PC-3 (cell line): ENCODE results near the gene AIRE. TPM values are rescaled to one million over a fixed set of nuclear protein-coding genes. Genes with fewer than 3 reads are reported as not detected.

Source experiments
- ATAC-seq: fragments of 200-7000 bp; cut with Tn5 transposase; 2 replicates; pipeline ENCODE4 v1.9.1; 2020; ENCODE audit warnings: mild to moderate bottlenecking, moderate library complexity
- BruUV-seq: library from RNA; stranded (reverse); fragments of 400-500 nt; replicated peaks from 2 replicates; lab custom pipeline; 2021; lab: Mats Ljungman, UMichigan
- CTCF ChIA-PET: fragments of 300-600 bp; sonication (Branson Sonifier 250); formaldehyde crosslinking; loops from one replicate; lab custom pipeline; 2022; ENCODE audit warnings: antibody characterized with exemption; lab: Charles Lee
- POLR2A ChIA-PET: fragments of 300-600 bp; sonication (Branson Sonifier 250); formaldehyde crosslinking; loops from one replicate; lab custom pipeline; 2022; ENCODE audit warnings: antibody characterized with exemption; ENCODE audit not compliant: unreplicated experiment; lab: Charles Lee
- DNase-seq: peaks from one replicate; pipeline ENCODE4 v3.0.0-alpha.2; 2015
- H2AFZ ChIP-seq: fragments of 300-600 bp; sonication (generic); 2 replicates; pipeline ENCODE4 v1.6.0; 2016; ENCODE audit warnings: antibody characterized with exemption, low read length
- H3F3A ChIP-seq: fragments of 300-600 bp; sonication (generic); one replicate; pipeline ENCODE4 v1.6.0; 2017; ENCODE audit warnings: antibody characterized with exemption, low read length, control low read depth, mild to moderate bottlenecking; ENCODE audit not compliant: unreplicated experiment
- H3K27ac ChIP-seq: fragments of 300-600 bp; sonication (generic); 2 replicates; pipeline ENCODE4 v1.5.1; 2016; ENCODE audit warnings: mild to moderate bottlenecking, low read length
- H3K27me3 ChIP-seq: fragments of 300-600 bp; sonication (generic); 2 replicates; pipeline ENCODE4 v1.6.1; 2016; ENCODE audit warnings: low read length, mixed read lengths
- H3K36me3 ChIP-seq: fragments of 300-600 bp; sonication (generic); 2 replicates; pipeline ENCODE4 v1.6.1; 2016; ENCODE audit warnings: low read depth, mixed run types, low read length, mixed read lengths
- H3K4me1 ChIP-seq: fragments of 300-600 bp; sonication (generic); 2 replicates; pipeline ENCODE4 v1.5.1; 2016; ENCODE audit warnings: low read length; ENCODE audit not compliant: insufficient read depth
- H3K4me2 ChIP-seq: fragments of 300-600 bp; sonication (generic); 2 replicates; pipeline ENCODE4 v1.6.0; 2016; ENCODE audit warnings: low read length
- H3K4me3 ChIP-seq: fragments of 300-600 bp; sonication (generic); 2 replicates; pipeline ENCODE4 v1.5.1; 2016; ENCODE audit warnings: mild to moderate bottlenecking, low read length, mixed read lengths
- H3K79me2 ChIP-seq: fragments of 300-600 bp; sonication (generic); 2 replicates; pipeline ENCODE4 v1.6.1; 2017; ENCODE audit warnings: low read length, mixed read lengths
- H3K9ac ChIP-seq: fragments of 300-600 bp; sonication (generic); 2 replicates; pipeline ENCODE4 v1.6.0; 2016; ENCODE audit warnings: mild to moderate bottlenecking, low read length
- H3K9me2 ChIP-seq: fragments of 300-600 bp; sonication (generic); replicated peaks from 2 replicates; pipeline ENCODE4 v1.6.1; 2016; ENCODE audit warnings: mixed run types, low read length, mixed read lengths
- H3K9me3 ChIP-seq: fragments of 300-600 bp; sonication (generic); 2 replicates; pipeline ENCODE4 v1.6.1; 2016; ENCODE audit warnings: low read length, mixed read lengths
- H4K20me1 ChIP-seq: fragments of 300-600 bp; sonication (generic); 2 replicates; pipeline ENCODE4 v1.6.1; 2016; ENCODE audit warnings: low read length, mixed read lengths
- CTCF ChIP-seq: fragments of 300-600 bp; sonication (generic); conservative IDR thresholded peaks from 2 replicates; pipeline ENCODE4 v1.5.1; 2017; ENCODE audit warnings: antibody characterized with exemption, low read depth, mild to moderate bottlenecking, low read length
- EZH2 ChIP-seq: fragments of 300-600 bp; sonication (generic); IDR thresholded peaks from one replicate; pipeline ENCODE4 v1.6.1; 2017; ENCODE audit warnings: antibody characterized with exemption, mild to moderate bottlenecking, low read length; ENCODE audit not compliant: unreplicated experiment
- EZH2phosphoT487 ChIP-seq: fragments of 300-600 bp; sonication (generic); IDR thresholded peaks from 2 replicates; pipeline ENCODE4 v1.6.1; 2018; ENCODE audit warnings: mild to moderate bottlenecking, antibody characterized with exemption, low read length, borderline replicate concordance
- intact Hi-C: fragments of 100-400 bp; cut with micrococcal nuclease; formaldehyde crosslinking; loops from 2 replicates; pipeline ENCODE4 v1.9.0; 2023
- total RNA-seq: library from RNA; depleted of rRNA; stranded (reverse); fragments of >200 nt; gene quantifications from 2 replicates; pipeline ENCODE4 v1.2.3, GENCODE V29; 2014

The AIRE gene
- total RNA-seq, 1 experiment from 2014 or later: not detected

- H4K20me1 ChIP-seq: no peaks in the 10 kb centered on the region
- H3K79me2 ChIP-seq: no peaks in the 10 kb centered on the region
- no peaks in the 10 kb centered on the region for H3K4me1 ChIP-seq
- H2AFZ ChIP-seq: no peak overlapping the region
- H3F3A ChIP-seq: no peaks in the 10 kb centered on the region
- TF ChIP-seq CTCF (no peak), EZH2phosphoT487 (no peak), EZH2 (no peak)
- H3K4me3 ChIP-seq: no peak overlapping the region
- H3K9me2 ChIP-seq: no peaks in the 10 kb centered on the region
- ChIA-PET CTCF (interaction anchor here (0.6 kb wide), 1 partner anchor 8 kb away, joined by 3 read pairs; the partner anchor contains the start of gene CFAP410), POLR2A (no interaction called here)
- no peak for DNase-seq
- no TSS peak for BruUV-seq
- H3K27ac ChIP-seq: no peak overlapping the region
- H3K36me3 ChIP-seq: peaks cover 5% of the 10 kb centered on the region; the same call in 1 of the 2 replicates
- H3K27me3 ChIP-seq: no peaks in the 10 kb centered on the region
- no peak overlapping the region for H3K9ac ChIP-seq
- no peaks in the 10 kb centered on the region for H3K9me3 ChIP-seq
- H3K4me2 ChIP-seq: no peak overlapping the region
- no peak for ATAC-seq
- intact Hi-C loops: loop anchor here (10.0 kb wide), 1 partner anchor 124 kb away; the partner anchor contains the start of gene LRRC3
Measured at GRCh38 chr21:44330698-44331097, 45.0 kb downstream of the AIRE start.

DNA sequence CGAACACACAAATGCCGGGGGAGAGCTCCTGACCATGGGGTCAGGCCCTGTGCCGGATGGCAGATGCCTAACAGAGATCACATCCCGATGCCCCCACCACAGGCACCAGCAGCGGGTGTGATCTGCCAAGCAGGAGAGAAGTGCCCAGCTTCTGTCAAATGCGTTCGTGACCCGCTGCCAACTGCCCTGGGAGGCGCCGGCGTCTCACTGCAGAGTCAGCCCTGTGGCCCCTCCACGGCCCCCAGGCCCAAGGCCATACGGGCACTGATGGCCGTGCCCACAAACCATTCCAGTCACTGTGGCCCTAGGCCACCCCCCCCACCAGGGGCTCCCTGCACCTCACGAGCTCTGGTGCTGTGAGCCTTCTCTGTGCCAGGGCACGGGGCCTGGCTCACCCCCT lies 45.5 kb downstream of the AIRE start:
- DNase-seq (no peak), ATAC-seq (no peak)
- H3K4me1 ChIP-seq: no peaks in the 10 kb centered on the region
- H3K9ac ChIP-seq: no peak overlapping the region
- H3K9me2 ChIP-seq: no peaks in the 10 kb centered on the region
- CTCF ChIA-PET: no interaction called here
- H3F3A ChIP-seq: no peaks in the 10 kb centered on the region
- H3K4me2 ChIP-seq: no peak overlapping the region
- H3K27ac ChIP-seq: no peak overlapping the region
- intact Hi-C loops: loop anchor here (10.0 kb wide), 1 partner anchor 124 kb away; the partner anchor contains the start of gene LRRC3
- POLR2A ChIA-PET: no interaction called here
- H3K36me3 ChIP-seq: no peaks in the 10 kb centered on the region; the same call in 1 of the 2 replicates
- no TSS peak for BruUV-seq
- no peaks in the 10 kb centered on the region for H4K20me1 ChIP-seq
- TF ChIP-seq CTCF (no peak), EZH2 (no peak), EZH2phosphoT487 (no peak)
- H3K79me2 ChIP-seq: no peaks in the 10 kb centered on the region
- no peaks in the 10 kb centered on the region for H3K9me3 ChIP-seq
- H3K27me3 ChIP-seq: no peaks in the 10 kb centered on the region
- H2AFZ ChIP-seq: no peak overlapping the region
- H3K4me3 ChIP-seq: no peak overlapping the region

DNA sequence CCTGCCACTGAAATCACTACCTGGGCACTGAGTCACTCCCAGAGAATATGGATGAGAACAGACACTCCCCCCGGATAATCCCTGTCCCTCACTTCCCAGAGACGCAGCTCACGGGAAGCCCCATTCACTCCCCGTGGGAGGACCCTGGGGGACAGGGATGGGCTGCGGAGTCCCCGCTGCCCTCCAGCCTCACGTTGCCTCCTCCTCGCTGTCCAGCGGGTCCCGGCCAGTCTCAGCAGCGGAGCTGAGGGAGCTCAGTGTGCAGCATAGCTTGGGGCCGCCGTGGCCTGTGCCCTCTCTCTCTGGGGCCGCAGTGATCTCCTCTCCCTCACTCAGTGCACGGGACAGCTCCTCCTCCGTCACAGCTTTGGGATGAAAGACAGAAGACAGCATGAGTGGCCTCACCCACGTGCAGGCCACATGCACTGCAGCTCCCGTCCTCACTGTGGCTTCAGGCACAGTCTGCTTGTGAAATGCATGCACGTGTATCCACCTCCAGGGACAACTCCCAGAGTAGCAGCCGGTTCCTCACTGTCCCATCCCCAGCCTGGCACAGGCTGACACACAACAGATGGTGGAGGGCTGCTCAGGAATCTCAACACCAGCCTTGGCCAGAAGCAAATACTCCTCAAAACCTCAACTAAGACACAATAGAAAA lies 46.1 kb downstream of the AIRE start:
- DNase-seq (no peak), ATAC-seq (no peak)
- TF ChIP-seq EZH2: no peak
- no peak for TF ChIP-seq EZH2phosphoT487
- no peak for TF ChIP-seq CTCF
- Histone ChIP-seq H3K4me2 (no peak overlapping the region), H4K20me1 (no peaks in the 10 kb centered on the region), H3K4me3 (no peak overlapping the region), H3K9me3 (no peaks in the 10 kb centered on the region), H3F3A (no peaks in the 10 kb centered on the region), H3K4me1 (no peaks in the 10 kb centered on the region), H2AFZ (no peak overlapping the region), H3K9me2 (no peaks in the 10 kb centered on the region), H3K36me3 (no peaks in the 10 kb centered on the region; the same call in 1 of the 2 replicates), H3K27me3 (no peaks in the 10 kb centered on the region), H3K9ac (no peak overlapping the region), H3K27ac (no peak overlapping the region), H3K79me2 (no peaks in the 10 kb centered on the region)
- POLR2A ChIA-PET: no interaction called here
- BruUV-seq: no TSS peak
- intact Hi-C loops: loop anchor here (10.0 kb wide), 1 partner anchor 123 kb away; the partner anchor contains the start of gene LRRC3
- CTCF ChIA-PET: no interaction called here
